ENCODE data around the gene ARL2BP. TPM values are rescaled to one million over a fixed set of nuclear protein-coding genes. Genes with fewer than 3 reads are reported as not detected.

The ARL2BP gene
- total and polyA plus RNA-seq, 12 donors = 32.6 to 136 (median 57.9) TPM

DNA sequence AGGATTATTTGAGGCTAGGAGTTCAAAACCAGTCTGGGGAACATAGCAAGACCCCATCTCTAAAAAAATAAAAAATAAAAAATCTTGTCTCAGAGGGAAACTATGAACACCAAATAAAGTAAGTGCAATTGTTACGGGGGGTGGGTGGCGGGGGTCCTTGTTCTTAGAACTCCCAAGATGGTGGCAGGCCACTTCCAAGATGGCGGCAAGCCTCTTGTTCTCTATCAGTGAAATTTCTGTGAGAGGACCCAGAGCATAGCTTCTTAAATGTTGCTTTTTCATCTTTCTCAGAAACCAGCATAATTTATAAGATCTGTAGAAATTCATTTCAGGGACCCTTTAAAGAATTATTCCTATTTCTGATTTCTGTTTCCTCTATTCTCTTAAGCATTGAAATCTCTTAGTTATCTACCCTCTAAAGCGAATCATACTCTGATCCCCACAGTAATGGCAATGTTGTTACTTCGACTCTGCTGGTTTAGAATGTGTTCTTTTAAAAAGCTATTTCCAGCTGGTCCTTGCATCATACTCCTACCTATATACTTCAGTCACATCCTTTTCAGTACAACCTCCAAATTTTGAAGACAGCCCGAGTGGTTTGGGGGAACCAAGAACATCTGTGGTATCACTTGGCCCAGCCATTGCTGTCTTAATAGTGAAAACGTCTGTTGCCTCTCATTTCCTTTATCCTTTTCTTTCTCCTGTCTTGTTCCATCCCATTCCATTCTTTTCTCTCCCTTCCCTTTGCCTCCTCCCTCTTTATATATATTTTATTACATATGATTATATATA lies 42.8 kb upstream of the ARL2BP start:
- WGBS, 4 donors = 90 to 96% (median 91%) methylated on average over 7 of the region's 7 CpGs
- Histone ChIP-seq H3K36me3 (replicated peaks in 1 of 2) (peaks cover 0 to 25% of the 10 kb centered on the region in 2 donors), H3K27me3 (no peaks in the 10 kb centered on the region), H3K4me1 (replicated peaks in 1 of 2) (no peaks in the 10 kb centered on the region), H3K4me3 (no peak overlapping the region), H3K27ac (no peak overlapping the region), H3K9me3 (replicated peaks in 1 of 3) (no peaks in the 10 kb centered on the region)
- no peak for TF ChIP-seq POLR2A (IDR thresholded peaks at IDR 0.05)
- TF ChIP-seq, protein P1, sequence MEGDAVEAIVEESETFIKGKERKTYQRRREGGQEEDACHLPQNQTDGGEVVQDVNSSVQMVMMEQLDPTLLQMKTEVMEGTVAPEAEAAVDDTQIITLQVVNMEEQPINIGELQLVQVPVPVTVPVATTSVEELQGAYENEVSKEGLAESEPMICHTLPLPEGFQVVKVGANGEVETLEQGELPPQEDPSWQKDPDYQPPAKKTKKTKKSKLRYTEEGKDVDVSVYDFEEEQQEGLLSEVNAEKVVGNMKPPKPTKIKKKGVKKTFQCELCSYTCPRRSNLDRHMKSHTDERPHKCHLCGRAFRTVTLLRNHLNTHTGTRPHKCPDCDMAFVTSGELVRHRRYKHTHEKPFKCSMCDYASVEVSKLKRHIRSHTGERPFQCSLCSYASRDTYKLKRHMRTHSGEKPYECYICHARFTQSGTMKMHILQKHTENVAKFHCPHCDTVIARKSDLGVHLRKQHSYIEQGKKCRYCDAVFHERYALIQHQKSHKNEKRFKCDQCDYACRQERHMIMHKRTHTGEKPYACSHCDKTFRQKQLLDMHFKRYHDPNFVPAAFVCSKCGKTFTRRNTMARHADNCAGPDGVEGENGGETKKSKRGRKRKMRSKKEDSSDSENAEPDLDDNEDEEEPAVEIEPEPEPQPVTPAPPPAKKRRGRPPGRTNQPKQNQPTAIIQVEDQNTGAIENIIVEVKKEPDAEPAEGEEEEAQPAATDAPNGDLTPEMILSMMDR (IDR thresholded peaks at IDR 0.05) = no peak
- intact Hi-C loops (cut with DNase I) = no loop called here
- no peak for DNase-seq

DNA sequence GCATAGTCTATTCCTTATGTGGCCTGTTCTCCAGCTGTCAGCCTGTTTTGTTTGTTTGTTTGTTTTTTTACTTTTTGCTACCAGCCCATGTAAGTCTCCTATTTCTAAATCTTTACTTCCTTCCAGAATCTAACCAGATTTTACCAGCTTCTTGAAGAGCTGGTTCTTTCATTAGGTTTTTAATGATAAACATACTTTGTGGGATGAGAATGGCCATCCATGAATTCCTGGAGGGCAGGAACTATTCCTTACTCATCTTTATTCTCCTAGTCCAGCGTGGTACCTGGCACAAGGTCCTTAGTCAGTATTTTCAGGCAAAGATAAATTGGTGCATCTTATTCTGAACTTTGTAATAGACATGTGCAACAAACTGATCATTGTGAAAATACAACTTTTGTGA lies 41.6 kb upstream of the ARL2BP start:
- no peaks in the 10 kb centered on the region for H3K27me3 ChIP-seq
- 56 to 78% (median 67%) methylated on average over 1 of the region's 1 CpG for WGBS, 4 donors
- no peak for DNase-seq
- no peak overlapping the region for H3K4me3 ChIP-seq
- H3K36me3 ChIP-seq (replicated peaks in 1 of 2) = peaks cover 0 to 32% of the 10 kb centered on the region in 2 donors
- intact Hi-C loops (cut with DNase I) = no loop called here
- H3K4me1 ChIP-seq (replicated peaks in 1 of 2) = no peaks in the 10 kb centered on the region
- H3K9me3 ChIP-seq (replicated peaks in 1 of 3) = no peaks in the 10 kb centered on the region
- H3K27ac ChIP-seq = no peak overlapping the region
- no peak for TF ChIP-seq POLR2A (IDR thresholded peaks at IDR 0.05)
- TF ChIP-seq, protein P1 (IDR thresholded peaks at IDR 0.05) = no peak

DNA sequence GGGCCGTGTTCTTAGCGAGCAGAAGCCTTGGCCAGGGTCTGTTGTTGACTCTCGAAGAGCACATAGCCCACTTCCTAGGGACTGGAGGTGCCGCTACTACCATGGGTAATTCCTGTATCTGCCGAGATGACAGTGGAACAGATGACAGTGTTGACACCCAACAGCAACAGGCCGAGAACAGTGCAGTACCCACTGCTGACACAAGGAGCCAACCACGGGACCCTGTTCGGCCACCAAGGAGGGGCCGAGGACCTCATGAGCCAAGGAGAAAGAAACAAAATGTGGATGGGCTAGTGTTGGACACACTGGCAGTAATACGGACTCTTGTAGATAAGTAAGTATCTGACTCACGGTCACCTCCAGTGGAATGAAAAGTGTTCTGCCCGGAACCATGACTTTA lies 40.4 kb upstream of the ARL2BP start:
- WGBS, 4 donors = 93 to 94% (median 94%) methylated on average over 6 to 12 of the region's 12 CpGs

DNA sequence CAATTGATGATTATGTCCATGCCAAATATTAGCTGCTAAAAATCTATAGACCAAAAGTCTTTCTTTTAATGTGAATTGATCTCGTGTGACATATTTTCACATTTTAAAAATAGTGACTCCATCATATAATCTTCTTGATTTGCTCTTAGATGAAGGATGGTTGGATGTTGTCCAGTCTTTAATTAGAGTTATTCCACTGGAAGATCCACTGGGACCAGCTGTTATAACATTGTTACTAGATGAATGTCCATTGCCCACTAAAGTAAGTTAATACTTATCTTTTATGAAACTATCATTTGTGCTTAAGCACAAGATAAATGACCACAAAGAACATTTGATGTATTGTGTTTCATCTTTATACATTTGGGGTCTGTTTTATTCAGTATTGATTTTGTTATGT lies 36.1 kb upstream of the ARL2BP start:
- H3K27me3 ChIP-seq = no peaks in the 10 kb centered on the region
- H3K4me1 ChIP-seq (replicated peaks in 1 of 2) = no peaks in the 10 kb centered on the region
- TF ChIP-seq, protein P1 (IDR thresholded peaks at IDR 0.05) = no peak
- no peak for TF ChIP-seq POLR2A (IDR thresholded peaks at IDR 0.05)
- H3K27ac ChIP-seq = no peak overlapping the region
- H3K4me3 ChIP-seq = no peak overlapping the region
- intact Hi-C loops (cut with DNase I) = no loop called here
- WGBS, 4 donors = 90 to 100% (median 98%) methylated on average over 1 of the region's 1 CpG
- H3K36me3 ChIP-seq (replicated peaks in 1 of 2) = peaks cover 0 to 66% of the 10 kb centered on the region in 2 donors
- no peaks in the 10 kb centered on the region for H3K9me3 ChIP-seq (replicated peaks in 1 of 3)
- no peak for DNase-seq

More for the DNA sequence above, 40.4 kb upstream of the ARL2BP start:
- H3K36me3 ChIP-seq (replicated peaks in 1 of 2) = peaks cover 0 to 44% of the 10 kb centered on the region in 2 donors
- intact Hi-C loops (cut with DNase I) = no loop called here
- H3K9me3 ChIP-seq (replicated peaks in 1 of 3) = no peaks in the 10 kb centered on the region
- H3K27me3 ChIP-seq = no peaks in the 10 kb centered on the region
- no peaks in the 10 kb centered on the region for H3K4me1 ChIP-seq (replicated peaks in 1 of 2)
- DNase-seq = no peak
- no peak overlapping the region for H3K4me3 ChIP-seq
- TF ChIP-seq, protein P1 (IDR thresholded peaks at IDR 0.05) = no peak
- TF ChIP-seq POLR2A (IDR thresholded peaks at IDR 0.05) = no peak
- no peak overlapping the region for H3K27ac ChIP-seq
